OCI-LY7 (cell line): ENCODE measurements around the gene ITGAE.

Source experiments
- CTCF ChIP-seq: fragments of 200-600 bp; sonication (generic); conservative IDR thresholded peaks from 2 replicates; pipeline ENCODE4 v1.5.1; 2014; ENCODE audit warnings: mild to moderate bottlenecking, antibody characterized with exemption, low read length, moderate library complexity, mixed read lengths
- EZH2phosphoT487 ChIP-seq: fragments of 200-600 bp; sonication (generic); IDR thresholded peaks from 2 replicates; pipeline ENCODE4 v1.6.1; 2018; ENCODE audit warnings: low read depth, borderline replicate concordance, mild to moderate bottlenecking, mixed run types, antibody characterized with exemption, low read length, moderate library complexity, mixed read lengths

- TF ChIP-seq EZH2phosphoT487 = no peak
- TF ChIP-seq CTCF = no peak
These were observed 134.5 kb downstream of the ITGAE start for GRCh38 chr17:3666516-3666915.
